Lower lobe of right lung (tissue), 2 donors: ENCODE data around the gene NKIRAS2. TPM values are rescaled to one million over a fixed set of nuclear protein-coding genes. Genes with fewer than 3 reads are reported as not detected.

Experiments used
- ATAC-seq, 2 donors: fragments of 200-7000 bp; cut with Tn5 transposase; one replicate each; pipeline ENCODE4 v1.9.1; 2020 to 2022; ENCODE audit warnings: mild to moderate bottlenecking in 2 of 2, moderate library complexity in 2 of 2
- DNase-seq: peaks from one replicate; pipeline ENCODE4 v3.0.0-alpha.2; 2020
- H3K27ac ChIP-seq: fragments of 200-600 bp; one replicate; pipeline ENCODE4 v1.8.0; 2022
- H3K27me3 ChIP-seq: fragments of 200-600 bp; one replicate; pipeline ENCODE4 v1.8.0; 2022; ENCODE audit warnings: low read depth
- H3K36me3 ChIP-seq: fragments of 200-600 bp; one replicate; pipeline ENCODE4 v1.8.0; 2022; ENCODE audit warnings: mild to moderate bottlenecking
- H3K4me1 ChIP-seq: fragments of 200-600 bp; one replicate; pipeline ENCODE4 v1.8.0; 2022
- H3K4me3 ChIP-seq: fragments of 200-600 bp; one replicate; pipeline ENCODE4 v1.8.0; 2022; ENCODE audit warnings: mild to moderate bottlenecking
- H3K9me3 ChIP-seq: fragments of 200-600 bp; one replicate; pipeline ENCODE4 v1.8.0; 2022
- intact Hi-C: fragments of 100-400 bp; cut with DNase I; formaldehyde crosslinking; loops from one replicate; pipeline ENCODE4 v1.11.0; 2022
- total RNA-seq: library from RNA; stranded (reverse); fragmentation: NEBNext Ultra II Directional; extraction: Animal tissue kit (Norgen Biotek cat#: 25700); gene quantifications from one replicate; pipeline ENCODE4 v1.2.1, GENCODE V29; 2021
- TF ChIP-seq, protein P1 (sequence below): fragments of 200-600 bp; IDR thresholded peaks from one replicate; pipeline ENCODE4 v1.8.0; 2022; ENCODE audit warnings: antibody characterized with exemption, mild to moderate bottlenecking
- donor health status: DM: no; HTN: yes; CAD: no; lungs with severe emphysema.

NKIRAS2 gene
- total RNA-seq, 1 donor from 2014 or later, result 27.1 TPM

DNA sequence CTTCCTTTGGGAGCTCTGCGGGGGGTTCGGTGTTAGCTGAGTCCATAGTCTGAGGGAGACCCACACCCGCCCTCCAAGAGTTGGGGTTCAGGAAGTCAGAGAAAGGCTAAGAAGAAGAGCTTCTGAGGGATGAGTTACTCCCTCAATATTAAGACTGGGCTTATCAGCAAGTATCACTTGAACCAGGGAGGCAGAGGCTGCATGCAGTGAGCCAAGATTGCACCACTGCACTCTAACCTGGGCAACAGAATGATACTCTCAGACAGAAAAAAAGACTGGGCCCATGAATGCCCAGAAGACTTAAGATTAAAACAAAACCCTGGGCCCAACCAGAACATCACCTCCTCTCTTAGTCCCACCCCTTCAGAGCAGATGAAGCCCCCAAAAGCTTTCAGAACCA lies 6.0 kb downstream of the NKIRAS2 start:
- intact Hi-C loops, result no loop called here
- DNase-seq, result no peak
- no peaks in the 10 kb centered on the region for H3K9me3 ChIP-seq
- H3K4me3 ChIP-seq, result no peak overlapping the region
- peaks cover 39% of the 10 kb centered on the region for H3K4me1 ChIP-seq
- no peak overlapping the region for H3K27ac ChIP-seq
- peaks cover 31% of the 10 kb centered on the region for H3K36me3 ChIP-seq
- TF ChIP-seq, protein P1, sequence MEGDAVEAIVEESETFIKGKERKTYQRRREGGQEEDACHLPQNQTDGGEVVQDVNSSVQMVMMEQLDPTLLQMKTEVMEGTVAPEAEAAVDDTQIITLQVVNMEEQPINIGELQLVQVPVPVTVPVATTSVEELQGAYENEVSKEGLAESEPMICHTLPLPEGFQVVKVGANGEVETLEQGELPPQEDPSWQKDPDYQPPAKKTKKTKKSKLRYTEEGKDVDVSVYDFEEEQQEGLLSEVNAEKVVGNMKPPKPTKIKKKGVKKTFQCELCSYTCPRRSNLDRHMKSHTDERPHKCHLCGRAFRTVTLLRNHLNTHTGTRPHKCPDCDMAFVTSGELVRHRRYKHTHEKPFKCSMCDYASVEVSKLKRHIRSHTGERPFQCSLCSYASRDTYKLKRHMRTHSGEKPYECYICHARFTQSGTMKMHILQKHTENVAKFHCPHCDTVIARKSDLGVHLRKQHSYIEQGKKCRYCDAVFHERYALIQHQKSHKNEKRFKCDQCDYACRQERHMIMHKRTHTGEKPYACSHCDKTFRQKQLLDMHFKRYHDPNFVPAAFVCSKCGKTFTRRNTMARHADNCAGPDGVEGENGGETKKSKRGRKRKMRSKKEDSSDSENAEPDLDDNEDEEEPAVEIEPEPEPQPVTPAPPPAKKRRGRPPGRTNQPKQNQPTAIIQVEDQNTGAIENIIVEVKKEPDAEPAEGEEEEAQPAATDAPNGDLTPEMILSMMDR, result no peak
- H3K27me3 ChIP-seq, result no peaks in the 10 kb centered on the region
- no peak for ATAC-seq

DNA sequence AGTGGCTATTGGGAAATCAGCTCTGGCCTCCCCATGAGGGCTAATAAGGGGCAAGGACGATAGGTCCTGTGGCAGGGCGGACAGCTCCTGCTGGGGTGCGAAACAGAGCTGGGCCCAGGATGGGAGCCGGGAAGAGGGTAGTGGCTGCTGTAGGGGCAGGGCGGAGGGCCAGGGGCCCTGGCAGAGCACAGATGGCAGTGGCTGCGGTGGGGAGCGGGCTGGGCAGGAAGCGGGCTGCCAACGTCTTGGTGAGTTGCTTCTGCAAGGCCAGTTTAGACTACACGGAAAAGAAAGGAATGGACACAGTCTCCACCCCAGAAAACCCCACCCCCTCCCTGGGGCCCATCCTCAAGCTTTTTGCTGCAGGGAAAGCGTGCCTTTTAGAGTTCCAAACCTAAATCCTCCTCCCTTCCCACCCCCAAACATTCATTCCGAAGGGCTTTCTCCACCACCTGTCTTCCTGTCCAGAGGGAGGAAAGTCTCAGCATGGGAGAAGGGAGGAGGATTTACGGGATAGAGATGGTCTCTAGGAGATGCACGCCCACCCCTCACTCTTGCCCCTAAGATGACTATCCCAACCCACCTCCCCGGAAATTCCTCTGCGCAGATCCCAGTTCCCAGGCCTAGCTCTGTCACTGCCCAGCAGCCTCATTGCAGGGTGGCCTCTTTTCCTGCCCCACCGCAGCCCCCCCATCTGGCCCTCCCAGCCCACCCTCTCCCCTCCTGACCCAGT lies 7.1 kb downstream of the NKIRAS2 start:
- peaks cover 25% of the 10 kb centered on the region for H3K36me3 ChIP-seq
- TF ChIP-seq, protein P1, result no peak
- ATAC-seq, result no peak

DNA sequence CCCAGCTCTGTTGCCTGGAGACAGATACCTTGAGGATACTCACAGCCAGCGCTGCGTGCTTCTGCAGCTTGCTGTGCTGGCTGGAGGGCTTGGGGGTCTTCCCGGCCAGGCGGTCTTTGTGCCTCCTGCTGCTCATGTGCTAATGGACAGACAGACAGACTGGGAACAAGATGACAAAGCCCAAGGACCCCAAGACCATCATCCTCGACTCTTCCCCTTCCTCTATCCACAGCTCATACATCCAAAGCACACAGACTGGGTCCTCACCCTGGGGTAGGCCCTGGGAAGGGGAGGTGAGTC lies 7.7 kb downstream of the NKIRAS2 start:
- no peaks in the 10 kb centered on the region for H3K27me3 ChIP-seq
- peaks cover 29% of the 10 kb centered on the region for H3K4me1 ChIP-seq
- H3K4me3 ChIP-seq, result no peak overlapping the region
- DNase-seq (no peak), ATAC-seq (no peak)
- H3K36me3 ChIP-seq, result peaks cover 20% of the 10 kb centered on the region
- TF ChIP-seq, protein P1, result no peak
- intact Hi-C loops, result no loop called here
- no peaks in the 10 kb centered on the region for H3K9me3 ChIP-seq
- H3K27ac ChIP-seq, result no peak overlapping the region

More for the DNA sequence above, 7.1 kb downstream of the NKIRAS2 start:
- no peak overlapping the region for H3K4me3 ChIP-seq
- DNase-seq, result no peak
- intact Hi-C loops, result no loop called here
- peaks cover 29% of the 10 kb centered on the region for H3K4me1 ChIP-seq
- H3K27ac ChIP-seq, result no peak overlapping the region
- no peaks in the 10 kb centered on the region for H3K27me3 ChIP-seq
- no peaks in the 10 kb centered on the region for H3K9me3 ChIP-seq

DNA sequence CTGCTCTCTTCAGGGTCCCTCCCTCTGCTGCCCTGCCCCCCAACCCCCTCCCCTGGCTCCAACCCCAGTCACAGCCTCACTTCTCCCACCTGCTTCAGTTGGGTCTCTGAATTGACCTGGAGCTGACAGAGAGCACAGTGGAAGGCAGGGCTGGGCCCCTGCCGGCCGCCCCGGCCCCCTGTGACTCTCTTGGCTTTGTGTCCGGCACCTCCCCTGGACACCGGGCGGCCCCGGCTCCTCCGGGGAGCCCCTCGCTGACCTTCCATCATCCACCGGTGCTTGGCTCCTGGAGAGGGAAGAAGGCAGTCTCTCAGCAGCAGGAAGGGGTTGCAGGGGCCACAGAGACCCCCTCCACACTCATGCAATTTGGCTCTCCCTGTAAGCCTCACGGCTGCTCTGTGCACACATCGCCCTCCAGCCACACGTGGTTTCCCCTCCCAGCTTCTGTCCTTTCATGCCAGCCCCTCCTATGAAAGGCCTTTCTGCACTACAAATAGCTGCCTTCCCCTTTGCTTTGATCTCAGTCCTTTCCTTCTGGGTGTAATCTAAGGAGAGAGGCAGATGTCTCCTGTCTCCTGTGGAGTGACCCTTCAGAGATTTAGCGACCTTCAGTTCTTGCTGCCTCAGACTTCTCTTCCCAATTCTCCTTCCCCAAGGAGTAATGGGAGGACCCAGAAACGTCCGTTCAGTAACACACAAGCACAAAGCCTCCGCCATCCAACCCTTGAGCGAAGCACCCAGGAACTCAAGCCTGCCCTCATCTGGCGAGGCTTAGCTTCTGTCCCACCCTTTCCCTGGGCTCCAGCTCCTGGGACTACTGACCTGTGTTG lies 8.3 kb downstream of the NKIRAS2 start:
- TF ChIP-seq, protein P1, result no peak
- no peak for ATAC-seq
- DNase-seq, result no peak
- Histone ChIP-seq H3K9me3 (no peaks in the 10 kb centered on the region), H3K27me3 (no peaks in the 10 kb centered on the region), H3K4me1 (peaks cover 23% of the 10 kb centered on the region), H3K4me3 (no peak overlapping the region), H3K36me3 (peaks cover 14% of the 10 kb centered on the region), H3K27ac (no peak overlapping the region)
- intact Hi-C loops, result no loop called here

DNA sequence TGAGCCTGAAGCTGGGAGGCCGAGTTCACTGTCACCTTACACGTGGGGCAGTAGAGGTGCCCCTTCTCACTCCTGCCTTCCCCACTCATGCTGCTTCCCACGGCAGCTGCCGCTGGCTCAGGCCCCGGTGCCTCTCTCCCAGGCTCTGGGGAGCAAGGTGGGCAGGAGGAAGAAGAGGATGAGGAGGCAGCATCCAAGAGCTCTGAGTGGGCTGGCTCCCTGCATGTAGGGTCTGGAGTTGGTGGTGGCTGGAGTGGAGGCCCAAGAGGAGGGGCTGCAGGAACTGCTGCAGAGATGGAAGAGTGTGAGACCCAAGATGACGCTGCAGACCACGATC lies 8.9 kb downstream of the NKIRAS2 start:
- Histone ChIP-seq H3K4me1 (peaks cover 18% of the 10 kb centered on the region), H3K9me3 (no peaks in the 10 kb centered on the region), H3K27ac (no peak overlapping the region), H3K27me3 (no peaks in the 10 kb centered on the region), H3K4me3 (no peak overlapping the region), H3K36me3 (peaks cover 8% of the 10 kb centered on the region)
- TF ChIP-seq, protein P1, result no peak
- ATAC-seq, result no peak
- no peak for DNase-seq
- intact Hi-C loops, result no loop called here
